ENCODE results near the gene RBFOX2.

RBFOX2 gene

GRCh38 chr22:35987487-35987886 is 41.1 kb downstream of the RBFOX2 start:
- Histone ChIP-seq H3K4me1 (ENCODE audit: insufficient read depth, low read length) (peaks cover 5% of the 10 kb centered on the region; the same call in 1 of the 2 replicates), H3K9ac (ENCODE audit: low read depth, low read length) (no peak overlapping the region), H3K36me3 (ENCODE audit: insufficient read depth, low read length) (peaks cover 2% of the 10 kb centered on the region; the same call in 1 of the 2 replicates)

DNA sequence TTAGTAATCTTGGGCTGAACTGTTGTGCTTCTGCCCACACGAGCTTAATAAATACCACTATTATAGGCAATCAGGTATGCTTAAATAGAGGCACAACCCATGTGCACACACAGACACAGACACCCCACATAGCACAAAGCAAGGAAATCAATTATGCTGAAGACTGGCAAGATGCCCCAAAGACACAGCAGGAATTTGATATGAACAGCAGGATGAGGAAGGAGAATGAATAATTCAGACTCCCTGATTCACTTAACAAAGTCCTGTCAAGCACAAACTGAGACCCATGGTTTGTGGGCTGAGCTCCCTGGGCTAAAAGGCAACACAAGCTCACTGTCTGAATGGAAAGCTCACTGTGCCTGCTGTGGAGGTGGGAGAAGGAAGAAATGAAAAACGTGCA is 42.5 kb downstream of the RBFOX2 start:
- Histone ChIP-seq H3K36me3 (ENCODE audit: insufficient read depth, low read length) (peaks cover 2% of the 10 kb centered on the region; the same call in 1 of the 2 replicates), H3K9me3 (ENCODE audit: control insufficient read depth, insufficient read depth, low read length) (no peaks in the 10 kb centered on the region), H3K4me1 (ENCODE audit: insufficient read depth, low read length) (peaks cover 5% of the 10 kb centered on the region; the same call in 1 of the 2 replicates), H3K9ac (ENCODE audit: low read depth, low read length) (no peak overlapping the region)

More at GRCh38 chr22:35987487-35987886, 41.1 kb downstream of the RBFOX2 start:
- no peaks in the 10 kb centered on the region for H3K9me3 ChIP-seq (ENCODE audit: control insufficient read depth, insufficient read depth, low read length)

- H3K36me3 ChIP-seq (ENCODE audit: insufficient read depth, low read length), result peaks cover 2% of the 10 kb centered on the region; the same call in 1 of the 2 replicates
- H3K4me1 ChIP-seq (ENCODE audit: insufficient read depth, low read length), result peaks cover 5% of the 10 kb centered on the region; the same call in 1 of the 2 replicates
- H3K9me3 ChIP-seq (ENCODE audit: control insufficient read depth, insufficient read depth, low read length), result no peaks in the 10 kb centered on the region
- H3K9ac ChIP-seq (ENCODE audit: low read depth, low read length), result no peak overlapping the region
These were observed 43.3 kb downstream of the RBFOX2 start for GRCh38 chr22:35985371-35985770.

GRCh38 chr22:35984183-35985175 is 44.1 kb downstream of the RBFOX2 start:
- Histone ChIP-seq H3K4me1 (ENCODE audit: insufficient read depth, low read length) (peaks cover 5% of the 10 kb centered on the region; the same call in 1 of the 2 replicates), H3K36me3 (ENCODE audit: insufficient read depth, low read length) (peaks cover 2% of the 10 kb centered on the region; the same call in 1 of the 2 replicates), H3K9ac (ENCODE audit: low read depth, low read length) (no peak overlapping the region), H3K9me3 (ENCODE audit: control insufficient read depth, insufficient read depth, low read length) (no peaks in the 10 kb centered on the region)

- H3K4me1 ChIP-seq (ENCODE audit: insufficient read depth, low read length), result peaks cover 5% of the 10 kb centered on the region; the same call in 1 of the 2 replicates
- no peak overlapping the region for H3K9ac ChIP-seq (ENCODE audit: low read depth, low read length)
- no peaks in the 10 kb centered on the region for H3K9me3 ChIP-seq (ENCODE audit: control insufficient read depth, insufficient read depth, low read length)
- H3K36me3 ChIP-seq (ENCODE audit: insufficient read depth, low read length), result peaks cover 2% of the 10 kb centered on the region; the same call in 1 of the 2 replicates
These were observed 46.7 kb downstream of the RBFOX2 start for GRCh38 chr22:35981900-35982299.

DNA sequence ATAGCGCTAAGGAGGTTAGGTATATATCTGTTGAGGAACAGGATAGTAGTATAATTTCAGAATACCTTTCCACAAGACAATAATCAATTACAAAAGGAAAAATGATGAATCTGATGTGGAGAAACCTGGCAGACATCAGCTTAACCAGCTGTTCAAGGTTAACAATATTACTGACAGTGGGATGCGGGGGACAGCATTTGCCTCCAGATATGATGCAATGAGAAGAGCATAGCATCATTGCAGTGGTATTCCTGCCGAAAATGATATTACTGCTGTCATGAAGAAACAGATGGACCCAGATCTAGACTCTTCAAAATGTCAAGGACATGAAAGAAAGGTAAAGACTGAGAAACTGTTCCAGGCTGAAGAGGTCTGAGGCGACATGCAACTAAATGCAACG is 49.7 kb downstream of the RBFOX2 start:
- Histone ChIP-seq H3K9me3 (ENCODE audit: control insufficient read depth, insufficient read depth, low read length) (no peaks in the 10 kb centered on the region), H3K9ac (ENCODE audit: low read depth, low read length) (no peak overlapping the region), H3K36me3 (ENCODE audit: insufficient read depth, low read length) (no peaks in the 10 kb centered on the region), H3K4me1 (ENCODE audit: insufficient read depth, low read length) (no peaks in the 10 kb centered on the region)

DNA sequence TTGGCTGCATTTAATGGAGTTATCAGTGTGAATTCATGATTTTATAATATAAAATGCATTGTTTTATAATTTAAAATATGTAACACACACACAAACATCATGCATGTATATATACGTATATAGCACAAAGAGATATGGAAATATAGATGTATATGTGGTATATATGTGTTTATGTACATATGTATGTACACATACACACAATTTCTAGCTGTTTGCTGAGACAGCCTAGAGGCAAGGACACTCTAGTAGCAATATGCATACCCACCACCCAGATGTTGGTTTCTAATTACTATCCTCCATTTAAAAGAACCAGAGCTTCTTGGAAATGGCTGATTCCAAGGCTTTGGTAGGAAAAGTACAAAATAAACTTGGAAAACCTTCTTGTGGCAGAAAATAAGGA is 50.4 kb downstream of the RBFOX2 start:
- Histone ChIP-seq H3K36me3 (ENCODE audit: insufficient read depth, low read length) (no peaks in the 10 kb centered on the region), H3K9me3 (ENCODE audit: control insufficient read depth, insufficient read depth, low read length) (no peaks in the 10 kb centered on the region), H3K4me1 (ENCODE audit: insufficient read depth, low read length) (no peaks in the 10 kb centered on the region), H3K9ac (ENCODE audit: low read depth, low read length) (no peak overlapping the region)

- Histone ChIP-seq H3K9me3 (ENCODE audit: control insufficient read depth, insufficient read depth, low read length) (no peaks in the 10 kb centered on the region), H3K9ac (ENCODE audit: low read depth, low read length) (no peak overlapping the region), H3K36me3 (ENCODE audit: insufficient read depth, low read length) (no peaks in the 10 kb centered on the region), H3K4me1 (ENCODE audit: insufficient read depth, low read length) (peaks cover 9% of the 10 kb centered on the region)
These were observed 51.5 kb downstream of the RBFOX2 start for GRCh38 chr22:35977136-35977535.

GRCh38 chr22:35973388-35973787 is 55.2 kb downstream of the RBFOX2 start:
- peaks cover 22% of the 10 kb centered on the region for H3K4me1 ChIP-seq (ENCODE audit: insufficient read depth, low read length)
- H3K9me3 ChIP-seq (ENCODE audit: control insufficient read depth, insufficient read depth, low read length), result no peaks in the 10 kb centered on the region
- H3K36me3 ChIP-seq (ENCODE audit: insufficient read depth, low read length), result no peaks in the 10 kb centered on the region
- no peak overlapping the region for H3K9ac ChIP-seq (ENCODE audit: low read depth, low read length)

- Histone ChIP-seq H3K9ac (ENCODE audit: low read depth, low read length) (no peak overlapping the region), H3K4me1 (ENCODE audit: insufficient read depth, low read length) (peaks cover 22% of the 10 kb centered on the region), H3K36me3 (ENCODE audit: insufficient read depth, low read length) (no peaks in the 10 kb centered on the region), H3K9me3 (ENCODE audit: control insufficient read depth, insufficient read depth, low read length) (no peaks in the 10 kb centered on the region)
These were observed 56.1 kb downstream of the RBFOX2 start for GRCh38 chr22:35972559-35972958.

DNA sequence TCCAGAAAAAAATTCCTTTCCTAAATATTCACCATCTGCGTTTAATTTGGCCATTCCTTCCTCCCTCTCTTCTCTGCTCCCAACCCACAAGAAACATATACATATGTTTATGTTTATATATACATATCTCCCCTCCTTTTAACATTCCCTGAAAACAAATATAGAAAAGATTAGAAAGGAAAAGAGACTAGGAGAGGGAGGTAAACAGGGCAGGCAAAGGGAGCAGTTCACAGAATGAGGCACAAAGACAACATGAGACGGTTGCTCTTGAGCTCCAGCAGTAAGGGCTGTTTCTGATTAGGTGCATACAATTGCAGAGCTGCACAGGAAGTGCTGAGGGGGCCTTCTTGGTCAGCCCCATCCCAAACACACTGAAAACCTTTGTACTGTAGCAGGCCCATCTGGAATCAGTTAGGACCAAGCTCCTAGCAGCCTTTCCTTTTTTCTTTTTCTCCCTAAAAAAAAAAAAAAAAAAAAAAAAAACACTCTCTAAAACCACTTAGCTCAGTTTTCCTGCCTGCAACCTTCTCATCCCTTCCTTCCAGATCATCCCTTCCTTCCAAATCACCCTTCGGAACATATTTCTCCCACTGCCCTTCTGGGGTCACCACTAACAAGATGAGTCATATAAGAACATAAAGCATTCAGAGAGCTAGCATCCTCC is 57.0 kb downstream of the RBFOX2 start:
- Histone ChIP-seq H3K4me1 (ENCODE audit: insufficient read depth, low read length) (peaks cover 22% of the 10 kb centered on the region), H3K9me3 (ENCODE audit: control insufficient read depth, insufficient read depth, low read length) (no peaks in the 10 kb centered on the region), H3K9ac (ENCODE audit: low read depth, low read length) (no peak overlapping the region), H3K36me3 (ENCODE audit: insufficient read depth, low read length) (no peaks in the 10 kb centered on the region)

GRCh38 chr22:35970616-35971455 is 57.8 kb downstream of the RBFOX2 start:
- no peaks in the 10 kb centered on the region for H3K9me3 ChIP-seq (ENCODE audit: control insufficient read depth, insufficient read depth, low read length)
- H3K36me3 ChIP-seq (ENCODE audit: insufficient read depth, low read length), result no peaks in the 10 kb centered on the region
- no peak overlapping the region for H3K9ac ChIP-seq (ENCODE audit: low read depth, low read length)
- peaks cover 22% of the 10 kb centered on the region for H3K4me1 ChIP-seq (ENCODE audit: insufficient read depth, low read length)

- H3K4me1 ChIP-seq (ENCODE audit: insufficient read depth, low read length), result peaks cover 27% of the 10 kb centered on the region
- H3K36me3 ChIP-seq (ENCODE audit: insufficient read depth, low read length), result no peaks in the 10 kb centered on the region
- H3K9ac ChIP-seq (ENCODE audit: low read depth, low read length), result no peak overlapping the region
- H3K9me3 ChIP-seq (ENCODE audit: control insufficient read depth, insufficient read depth, low read length), result no peaks in the 10 kb centered on the region
These were observed 61.6 kb downstream of the RBFOX2 start for GRCh38 chr22:35967046-35967397.
